HG03045 (cell line): ENCODE measurements around the gene NOL4L.
"Not testable (repeated sequence)": the region's sequence is repeated elsewhere in the genome, so short reads cannot be mapped to it uniquely, and the experiment has no call there.

Experiments used
- ATAC-seq: cut with Tn5 transposase; IDR thresholded peaks from one replicate; pipeline ENCODE4 v1.9.1; 2021; ENCODE audit warnings: mild to moderate bottlenecking, moderate library complexity; ENCODE audit not compliant: unreplicated experiment

Gene NOL4L

DNA sequence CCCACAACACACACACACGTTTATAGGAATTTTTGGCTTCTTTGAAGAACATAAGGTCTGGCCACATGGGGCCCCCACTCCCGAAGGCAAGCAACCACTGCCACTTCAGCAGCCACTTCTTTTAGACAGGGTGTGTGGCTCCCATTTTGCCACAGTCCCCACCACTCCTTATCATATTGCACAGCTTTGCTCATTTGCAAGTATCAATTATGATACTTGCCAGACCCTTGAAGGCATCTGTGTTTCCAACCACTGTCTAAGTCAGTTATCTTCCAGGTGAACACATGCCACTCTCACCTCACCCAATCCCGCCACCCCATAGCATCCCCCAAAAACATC is 73.1 kb downstream of the NOL4L start:
- ATAC-seq, result no peak

- ATAC-seq, result no peak
Observed at GRCh38 chr20:32511358-32512046, 73.6 kb downstream of the NOL4L start.

GRCh38 chr20:32510601-32511357 is 74.4 kb downstream of the NOL4L start:
- ATAC-seq, result no peak

DNA sequence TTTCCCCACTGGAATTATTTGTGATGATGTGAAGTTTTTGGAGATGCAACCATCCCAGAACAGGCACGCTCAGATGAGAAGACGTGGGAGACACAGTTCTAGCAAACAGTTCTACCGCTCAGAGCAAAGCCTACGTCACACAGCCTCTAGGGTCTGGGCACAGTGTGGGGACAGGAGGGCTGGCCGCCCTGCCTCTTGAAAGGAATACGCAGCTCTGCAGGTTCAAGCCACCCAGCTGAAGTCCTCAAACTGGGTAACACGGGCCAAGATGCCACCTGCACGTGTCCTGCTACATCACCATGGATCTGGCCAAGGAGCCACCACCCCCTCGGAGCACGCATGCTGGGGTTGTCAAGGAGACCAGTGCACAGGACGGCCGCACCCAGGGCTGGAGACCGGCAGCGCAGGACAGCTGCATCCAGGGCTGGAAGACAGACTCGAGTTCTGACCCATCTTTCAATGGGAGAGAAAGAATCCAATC is 75.0 kb downstream of the NOL4L start:
- ATAC-seq, result no peak

DNA sequence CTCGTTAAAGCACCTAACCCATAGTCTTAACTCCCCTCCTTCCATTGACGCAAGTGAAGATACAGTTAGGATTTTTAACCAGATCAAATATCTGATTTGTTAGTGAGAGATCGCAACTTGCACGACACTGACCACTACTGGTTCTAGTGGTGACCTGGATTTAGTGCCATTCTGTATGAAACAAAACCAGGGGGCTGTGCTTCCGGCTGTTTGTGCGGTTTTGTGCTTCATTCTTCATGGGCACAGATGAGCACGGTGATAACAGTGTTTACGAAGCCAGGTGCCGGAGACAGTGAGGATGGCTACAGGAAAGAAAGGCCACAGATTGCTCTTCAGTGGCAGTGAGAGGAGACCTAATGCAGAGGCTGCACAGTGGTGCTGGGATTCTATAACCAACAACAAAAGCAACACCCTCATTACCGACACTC is 75.5 kb downstream of the NOL4L start:
- ATAC-seq, result no peak

- ATAC-seq, result no peak
Observed at GRCh38 chr20:32508775-32509119, 76.4 kb downstream of the NOL4L start.

DNA sequence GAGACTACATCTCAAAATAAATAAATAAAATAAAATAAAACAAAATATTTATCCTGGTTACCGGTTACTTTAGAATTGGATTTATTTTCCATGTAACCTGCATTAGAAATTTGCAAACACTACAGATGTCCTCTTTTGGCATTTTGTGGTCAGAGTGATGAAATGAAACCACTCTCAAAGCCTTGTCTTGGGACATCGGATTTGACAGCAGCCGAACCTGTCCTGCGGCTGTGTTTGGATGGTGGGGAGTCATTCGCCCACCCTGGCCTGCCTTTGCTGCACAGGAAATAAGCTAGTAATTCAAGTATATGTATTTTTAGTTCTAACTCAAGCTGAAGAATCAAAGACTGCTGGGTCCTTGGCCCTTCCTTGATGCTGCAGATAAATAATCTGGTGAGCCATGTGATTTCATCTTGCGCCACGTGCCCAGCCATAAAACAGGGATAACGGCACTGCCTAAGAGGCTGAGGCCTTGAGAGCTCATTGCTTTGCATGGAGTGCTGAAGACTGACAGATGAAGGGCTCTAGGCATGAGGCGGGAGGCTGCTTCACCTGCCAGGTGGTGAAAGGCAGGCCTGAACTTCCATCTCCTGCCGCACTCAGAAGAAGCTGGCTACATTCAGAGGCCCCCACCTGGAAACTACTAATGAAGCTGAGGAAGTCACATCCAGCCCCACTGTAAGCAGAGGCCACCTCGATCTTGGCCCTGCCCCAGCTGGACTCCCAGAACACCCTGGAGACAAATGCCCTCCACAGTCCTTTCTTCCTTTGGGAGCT is 76.9 kb downstream of the NOL4L start:
- ATAC-seq, result no peak

- ATAC-seq, result no peak
Observed at GRCh38 chr20:32506721-32507120, 78.4 kb downstream of the NOL4L start.

- no peak for ATAC-seq
Observed at GRCh38 chr20:32505723-32506473, 79.2 kb downstream of the NOL4L start.

- ATAC-seq, result no peak
Observed at GRCh38 chr20:32501709-32502108, 83.4 kb downstream of the NOL4L start.

- no peak for ATAC-seq
Observed at GRCh38 chr20:32497589-32498224, 87.4 kb downstream of the NOL4L start.

DNA sequence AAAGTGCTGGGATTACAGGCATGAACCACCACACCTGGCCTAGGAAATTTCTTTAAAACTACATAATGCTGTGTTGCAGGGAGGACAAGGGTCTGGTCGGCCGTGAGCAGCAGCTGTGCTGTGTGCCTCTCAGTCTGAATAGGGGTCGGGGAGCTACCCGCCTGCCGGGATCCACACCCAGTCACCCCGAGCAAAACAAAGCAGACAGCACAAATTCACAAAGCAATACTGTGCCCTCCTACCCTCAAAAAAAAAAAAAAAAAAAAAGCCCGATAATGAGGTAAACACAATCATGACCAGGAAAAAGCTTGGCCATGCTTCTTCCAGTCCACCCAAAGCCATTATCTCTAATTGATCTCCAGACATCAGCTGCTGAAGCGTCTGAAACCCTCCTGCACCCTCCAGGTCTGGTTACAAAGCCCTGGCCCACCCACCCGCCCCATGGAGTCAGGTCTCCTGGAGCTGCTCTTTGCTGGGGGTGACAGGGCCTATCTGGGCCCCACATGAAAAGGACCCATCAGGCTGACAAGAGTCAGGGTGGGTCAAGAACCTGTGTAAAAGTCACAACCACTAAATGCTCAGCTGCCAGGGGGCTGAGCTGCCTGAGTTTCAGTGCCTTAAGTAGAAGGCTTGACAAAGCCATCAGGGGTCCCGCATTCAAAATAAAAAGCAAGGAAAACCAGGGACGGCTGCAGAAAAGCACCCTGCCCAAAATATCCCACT is 88.2 kb downstream of the NOL4L start:
- no peak for ATAC-seq

DNA sequence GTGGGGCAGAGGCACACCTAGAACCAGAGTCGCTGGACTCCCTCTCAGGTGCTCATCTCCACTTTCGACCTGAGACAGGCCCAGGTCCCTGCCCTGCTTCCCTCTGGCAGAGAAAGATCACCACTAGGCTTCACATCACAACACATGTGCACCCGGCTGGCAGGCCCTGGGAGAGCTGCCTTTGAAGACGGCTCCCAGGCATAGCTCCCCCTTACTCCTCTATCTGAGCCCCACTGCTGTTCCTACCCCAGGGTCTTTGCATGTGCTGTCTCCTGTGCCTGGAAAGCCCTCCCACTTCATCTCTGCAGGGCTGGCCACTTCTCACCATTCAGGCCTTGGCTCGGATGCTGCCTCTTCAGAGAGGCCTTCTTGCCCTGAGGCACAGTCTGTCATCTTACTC is 89.2 kb downstream of the NOL4L start:
- ATAC-seq, result no peak

- no peak for ATAC-seq
Observed at GRCh38 chr20:32495217-32495565, 89.9 kb downstream of the NOL4L start.

GRCh38 chr20:32494483-32495216 is 90.5 kb downstream of the NOL4L start:
- no peak for ATAC-seq

- no peak for ATAC-seq
Observed at GRCh38 chr20:32493356-32493755, 91.8 kb downstream of the NOL4L start.

DNA sequence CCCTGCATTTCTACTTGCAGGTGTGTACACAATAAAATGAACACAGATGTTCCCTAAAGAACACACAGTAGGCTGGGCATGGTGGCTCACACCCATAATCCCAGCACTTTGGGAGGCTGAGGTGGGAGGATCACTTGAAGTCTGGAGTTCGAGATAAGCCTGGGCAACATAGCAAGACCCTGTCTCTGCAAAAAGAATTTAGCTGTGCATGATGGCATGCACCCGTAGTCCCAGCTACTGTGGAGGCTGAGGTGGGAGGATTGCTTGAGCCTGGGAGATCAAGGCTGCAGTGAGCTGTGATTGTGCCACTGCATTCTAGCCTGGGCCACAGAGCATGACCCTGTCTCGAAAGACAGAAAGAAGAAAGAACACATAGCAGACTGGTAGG is 93.4 kb downstream of the NOL4L start:
- ATAC-seq, result not testable (repeated sequence)

DNA sequence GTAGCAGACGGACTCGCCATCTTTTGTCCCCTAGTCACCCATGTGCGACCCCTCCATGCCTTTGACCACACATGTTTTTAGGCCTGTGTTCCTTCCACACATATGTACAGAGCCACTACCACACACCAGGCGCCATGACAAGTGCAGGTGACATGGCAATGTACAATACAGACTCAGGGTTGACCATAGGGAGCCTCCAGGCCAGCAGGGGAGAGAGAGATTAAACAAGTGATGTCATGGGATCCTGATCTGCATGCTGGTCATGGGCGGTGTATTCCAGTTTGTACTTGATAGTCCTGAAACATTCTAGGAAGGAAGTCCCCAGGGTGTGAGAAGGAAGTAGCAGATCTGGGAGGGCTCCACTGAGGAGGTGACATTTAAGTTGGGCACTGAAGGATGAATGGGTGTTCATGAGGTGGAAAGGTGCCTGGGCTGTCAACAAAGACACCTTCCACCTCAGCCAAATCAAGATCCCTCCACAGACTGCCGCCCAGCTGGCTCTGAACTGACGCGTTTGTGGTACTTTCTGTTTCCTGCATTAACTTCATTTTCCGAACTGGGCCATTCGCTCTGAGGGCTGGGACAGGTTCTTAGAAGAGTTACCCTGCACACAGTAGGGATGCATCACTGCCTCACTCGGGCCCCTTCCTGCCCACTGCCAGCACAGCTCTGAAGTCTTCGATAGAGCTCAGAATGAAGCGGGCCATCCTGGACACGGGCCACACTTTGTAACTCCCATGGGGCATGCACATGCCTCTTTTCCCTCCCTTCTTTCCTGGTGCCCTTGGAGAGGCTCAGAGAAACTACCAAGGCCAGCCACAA is 94.0 kb downstream of the NOL4L start:
- ATAC-seq, result no peak
